Nucleus accumbens (tissue), 56 donors: ENCODE measurements around the gene ABCA3.

ENCODE experiments used
- DNase-seq, 56 donors: peaks; one replicate each; lab custom pipeline; 2025; lab: John Stamatoyannopoulos, UW

Gene ABCA3

GRCh38 chr16:2226245-2226793 lies 114.2 kb downstream of the ABCA3 start:
- no peak for DNase-seq
